ENCODE results near the gene FIGN. TPM values are rescaled to one million over a fixed set of nuclear protein-coding genes. Genes with fewer than 3 reads are reported as not detected.

Gene FIGN
- total RNA-seq, 1 donor from 2014 or later: 41.1 TPM

- peaks cover 27% of the 10 kb centered on the region for H3K4me1 ChIP-seq
- H3F3A ChIP-seq (ENCODE audit: low read depth): peaks cover 28% of the 10 kb centered on the region
- peak overlapping the region; percentile 99 for H3K27ac ChIP-seq
- peaks cover 4% of the 10 kb centered on the region for H3K27me3 Mint-ChIP-seq (ENCODE audit: insufficient read depth, low read depth)
- H3K36me3 Mint-ChIP-seq: no peaks in the 10 kb centered on the region
- H3K4me1 Mint-ChIP-seq: peaks cover 24% of the 10 kb centered on the region
- H3K36me3 ChIP-seq: no peaks in the 10 kb centered on the region
- H4K20me1 ChIP-seq (ENCODE audit: low read depth): no peaks in the 10 kb centered on the region
- H3K9ac ChIP-seq: peak overlapping the region; percentile 86
- no peaks in the 10 kb centered on the region for H3K9me3 ChIP-seq (ENCODE audit: low read depth)
- no peak for TF ChIP-seq EZH2 (IDR thresholded peaks at IDR 0.05)
- TF ChIP-seq CTCF (IDR thresholded peaks at IDR 0.05): no peak
- TF ChIP-seq EZH2phosphoT487 (IDR thresholded peaks at IDR 0.05): no peak
- H3K9me3 Mint-ChIP-seq: no peaks in the 10 kb centered on the region
- H3K4me3 Mint-ChIP-seq: peak overlapping the region; percentile 90
- DNase-seq (ENCODE audit: low spot score): no peak
- peak overlapping the region; percentile 92 for H3K4me3 ChIP-seq
- peak overlapping the region; percentile 95 for H3K4me2 ChIP-seq
- H3K79me2 ChIP-seq (ENCODE audit: low read depth): peaks cover 36% of the 10 kb centered on the region
- H3K27me3 ChIP-seq: no peaks in the 10 kb centered on the region
- peak overlapping the region; percentile 98 for H3K27ac Mint-ChIP-seq
- peak overlapping the region; percentile 28 for H2AFZ ChIP-seq (replicated peaks)
Measured at GRCh38 chr2:163737190-163737439, 1.3 kb upstream of the FIGN start.

GRCh38 chr2:163736433-163737189, 803 bp upstream of the FIGN start:
- Mint-ChIP-seq H3K9me3 (no peaks in the 10 kb centered on the region), H3K36me3 (no peaks in the 10 kb centered on the region), H3K27me3 (ENCODE audit: insufficient read depth, low read depth) (peaks cover 4% of the 10 kb centered on the region), H3K4me1 (peaks cover 28% of the 10 kb centered on the region), H3K27ac (peak overlapping the region; percentile 98), H3K4me3 (peak overlapping the region; percentile 90)
- peak overlapping the region; percentile 92 for H3K4me3 ChIP-seq
- H3K9ac ChIP-seq: peak overlapping the region; percentile 86
- H3F3A ChIP-seq (ENCODE audit: low read depth): peaks cover 28% of the 10 kb centered on the region
- peak; percentile 92 for DNase-seq (ENCODE audit: low spot score)
- TF ChIP-seq EZH2 (IDR thresholded peaks at IDR 0.05) (no peak), CTCF (IDR thresholded peaks at IDR 0.05) (peak; percentile 36), EZH2phosphoT487 (IDR thresholded peaks at IDR 0.05) (no peak)
- H2AFZ ChIP-seq (replicated peaks): peak overlapping the region; percentile 28
- no peaks in the 10 kb centered on the region for H4K20me1 ChIP-seq (ENCODE audit: low read depth)
- H3K79me2 ChIP-seq (ENCODE audit: low read depth): peaks cover 41% of the 10 kb centered on the region
- H3K9me3 ChIP-seq (ENCODE audit: low read depth): no peaks in the 10 kb centered on the region
- H3K4me1 ChIP-seq: peaks cover 32% of the 10 kb centered on the region
- no peaks in the 10 kb centered on the region for H3K27me3 ChIP-seq
- peak overlapping the region; percentile 95 for H3K4me2 ChIP-seq
- H3K27ac ChIP-seq: peak overlapping the region; percentile 99
- H3K36me3 ChIP-seq: no peaks in the 10 kb centered on the region

- Histone ChIP-seq H3K4me1 (peaks cover 47% of the 10 kb centered on the region), H3K9ac (peak overlapping the region; percentile 86), H3K27me3 (no peaks in the 10 kb centered on the region), H3K36me3 (no peaks in the 10 kb centered on the region), H3F3A (ENCODE audit: low read depth) (peaks cover 28% of the 10 kb centered on the region), H3K9me3 (ENCODE audit: low read depth) (no peaks in the 10 kb centered on the region), H3K79me2 (ENCODE audit: low read depth) (peaks cover 56% of the 10 kb centered on the region), H4K20me1 (ENCODE audit: low read depth) (no peaks in the 10 kb centered on the region), H3K4me3 (peak overlapping the region; percentile 92), H2AFZ (replicated peaks) (peak overlapping the region; percentile 57), H3K27ac (peak overlapping the region; percentile 99), H3K4me2 (peak overlapping the region; percentile 95)
- Mint-ChIP-seq H3K27ac (peak overlapping the region; percentile 84), H3K4me3 (peak overlapping the region; percentile 94), H3K27me3 (ENCODE audit: insufficient read depth, low read depth) (peaks cover 4% of the 10 kb centered on the region), H3K4me1 (peaks cover 40% of the 10 kb centered on the region), H3K9me3 (no peaks in the 10 kb centered on the region), H3K36me3 (no peaks in the 10 kb centered on the region)
- TF ChIP-seq EZH2 (IDR thresholded peaks at IDR 0.05) (no peak), EZH2phosphoT487 (IDR thresholded peaks at IDR 0.05) (no peak), CTCF (IDR thresholded peaks at IDR 0.05) (no peak)
- peak; percentile 60 for DNase-seq (ENCODE audit: low spot score)
Measured at GRCh38 chr2:163734881-163735684, 725 bp downstream of the FIGN start.

All from neural progenitor cell (in vitro differentiated cells).